Measurements from ENCODE around the gene EMC1.
"Not testable (repeated sequence)": the region's sequence is repeated elsewhere in the genome, so short reads cannot be mapped to it uniquely, and the experiment has no call there.

EMC1 gene

DNA sequence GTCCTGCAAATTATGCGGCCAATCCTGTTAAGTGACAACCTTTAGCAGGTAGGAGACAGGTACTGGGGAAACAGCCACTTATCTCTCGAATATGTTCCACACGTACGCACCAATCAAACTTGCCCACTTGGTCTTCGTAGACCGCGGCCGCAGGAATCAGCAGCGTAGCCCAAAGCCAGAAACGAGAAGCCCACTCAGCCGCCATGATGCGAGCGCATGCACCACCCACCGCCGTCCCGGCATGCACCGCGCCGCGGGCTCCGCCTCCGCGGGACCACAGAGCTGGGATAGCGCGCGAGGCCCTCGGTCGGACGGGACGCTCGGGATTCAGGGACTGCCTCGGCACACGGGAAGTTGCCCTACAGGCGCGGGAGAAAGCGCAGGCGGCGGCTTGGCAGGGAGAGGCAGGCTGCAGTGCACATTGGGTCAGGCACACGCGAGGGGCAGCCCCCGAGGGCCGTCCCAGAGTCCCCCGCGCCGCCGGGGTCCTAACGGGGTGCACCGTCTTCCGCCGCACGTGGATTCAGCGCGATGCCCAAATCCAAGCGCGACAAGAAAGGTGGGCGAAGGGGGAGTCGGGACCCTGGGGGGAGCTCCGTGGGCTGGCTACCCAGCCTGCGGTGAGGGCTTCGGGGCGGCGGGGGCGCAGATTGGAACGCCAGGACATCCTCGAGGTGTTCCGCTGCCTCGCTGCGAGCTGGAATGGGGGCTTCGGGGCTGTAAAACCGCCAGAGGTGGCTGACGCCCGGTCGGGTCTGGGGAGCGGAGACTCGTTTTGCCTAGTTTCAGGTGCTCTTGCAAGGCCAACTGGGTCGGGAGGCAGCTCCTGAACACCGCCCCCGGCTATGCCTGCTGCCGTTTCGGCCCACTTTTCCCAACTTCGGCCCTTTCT, at the start of gene EMC1, which contains the start of gene MRTO4:
TSS of gene EMC1 (minus strand) at position 220 of the 892 bp plus-strand sequence. CDS start at position 205, 15 bp downstream.
TSS of gene MRTO4 (plus strand) at position 501 of the 892 bp plus-strand sequence. CDS start at position 532, 31 bp downstream.
- in situ Hi-C loops (cut with HindIII; ENCODE audit: low sequenced_read_pairs): no loop called here

DNA sequence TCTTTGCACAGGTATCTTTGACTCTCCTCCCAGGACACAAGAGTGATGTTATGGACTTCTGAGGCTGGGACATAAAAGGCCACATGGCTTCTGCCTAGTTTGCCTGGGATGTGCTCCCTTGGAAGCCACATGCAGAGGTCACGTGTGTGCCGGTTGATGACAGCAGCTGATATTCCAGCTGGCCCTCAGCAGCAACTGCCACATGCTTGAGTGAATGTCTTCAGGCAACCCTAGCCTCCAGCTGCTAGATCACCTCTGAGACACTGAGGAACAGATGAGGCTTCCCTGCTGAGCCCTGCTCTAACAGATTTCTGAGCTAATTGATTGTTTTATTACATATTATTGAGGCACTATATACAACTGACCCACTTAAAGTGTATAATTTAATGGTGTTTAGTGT, 48.9 kb upstream of the EMC1 start:
- in situ Hi-C loops (cut with HindIII; ENCODE audit: low sequenced_read_pairs): no loop called here

DNA sequence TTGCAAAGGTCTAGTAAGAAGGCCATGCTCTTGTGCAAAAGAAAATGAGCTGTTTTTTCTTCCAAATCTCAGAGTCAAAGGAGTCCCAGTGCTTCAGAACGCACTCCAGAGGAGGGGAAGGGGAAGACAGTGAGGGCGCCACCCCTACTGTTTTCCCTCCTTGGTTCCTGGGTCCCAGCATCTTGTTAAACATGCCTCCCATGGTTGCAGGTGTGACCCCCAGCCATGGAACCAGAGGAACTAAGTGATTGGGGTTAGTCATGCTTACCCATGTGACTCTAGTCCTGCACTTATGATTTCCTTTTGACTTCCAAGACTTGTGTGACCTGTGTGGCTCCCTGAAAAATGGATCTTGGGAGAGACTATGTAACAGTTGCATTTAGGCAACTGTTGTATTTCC, 43.3 kb upstream of the EMC1 start:
- in situ Hi-C loops (cut with HindIII; ENCODE audit: low sequenced_read_pairs): no loop called here

DNA sequence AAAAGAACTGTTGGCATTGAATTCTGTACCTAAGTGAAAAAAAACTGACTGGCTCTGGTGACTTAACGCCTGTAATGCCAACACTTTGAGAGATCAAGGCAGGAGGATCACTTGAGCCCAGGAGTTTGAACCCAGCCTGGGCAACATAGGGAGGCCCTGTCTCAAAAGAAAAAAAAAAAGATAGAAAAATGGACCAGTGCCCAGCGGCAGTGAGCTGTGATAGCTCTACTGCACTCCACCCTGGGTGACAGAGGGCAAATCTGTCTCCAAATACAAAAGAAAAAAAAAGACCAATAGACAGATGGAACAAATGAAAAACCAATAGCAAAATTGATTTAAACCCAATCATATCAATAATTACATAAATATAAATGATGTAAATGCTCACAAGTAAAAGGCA, 37.9 kb upstream of the EMC1 start:
- in situ Hi-C loops (cut with HindIII; ENCODE audit: low sequenced_read_pairs): no loop called here

DNA sequence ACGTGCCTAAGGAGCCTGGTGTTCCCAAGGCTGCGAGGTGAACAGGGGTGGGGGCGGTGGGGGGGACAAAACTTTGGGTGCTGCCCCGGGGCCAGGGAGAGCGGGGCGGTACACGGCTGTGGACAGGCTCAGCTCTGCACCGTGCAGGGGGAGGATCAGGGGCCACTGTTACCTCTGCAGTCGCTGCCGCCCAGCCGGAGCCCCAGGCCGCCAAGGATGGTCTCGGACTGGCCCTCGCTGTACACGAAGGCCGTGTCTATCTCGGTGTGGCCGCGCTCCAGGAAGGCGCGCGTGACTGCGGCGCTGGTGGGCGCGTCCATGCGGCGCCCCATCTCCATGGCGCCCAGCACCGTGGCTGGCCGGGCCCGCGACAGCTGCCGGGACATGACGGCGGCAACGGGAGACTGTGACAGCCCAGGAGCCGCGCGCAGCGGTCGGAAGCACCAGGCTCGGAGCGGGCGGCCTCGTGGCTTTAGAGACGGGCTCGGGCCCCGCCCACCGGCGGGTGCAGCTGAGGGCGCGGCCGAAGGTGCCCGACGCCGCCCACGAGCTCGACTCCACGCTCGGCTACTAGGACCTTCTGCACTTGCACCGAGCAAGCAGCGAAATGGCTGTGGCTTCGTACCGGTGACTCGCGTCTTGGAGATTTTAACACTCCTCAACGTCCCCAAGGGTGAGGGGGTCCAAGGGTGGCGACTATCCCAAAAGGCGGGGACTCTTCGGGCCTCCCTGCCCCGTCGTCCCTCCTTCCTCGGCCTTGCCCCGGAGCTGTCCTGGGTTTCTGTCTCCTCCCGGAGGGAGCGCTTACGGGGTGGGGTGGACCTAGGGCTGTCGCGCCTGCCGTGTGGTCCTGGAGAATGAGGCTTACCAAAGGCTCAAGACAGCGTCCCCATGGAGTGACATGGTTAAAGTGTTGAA, 37.3 kb upstream of the EMC1 start, which contains the start of gene AKR7A3:
TSS of gene AKR7A3 (minus strand) at position 447 of the 918 bp plus-strand sequence. CDS start at position 386, 61 bp downstream.
- in situ Hi-C loops (cut with HindIII; ENCODE audit: low sequenced_read_pairs): not testable (repeated sequence)

DNA sequence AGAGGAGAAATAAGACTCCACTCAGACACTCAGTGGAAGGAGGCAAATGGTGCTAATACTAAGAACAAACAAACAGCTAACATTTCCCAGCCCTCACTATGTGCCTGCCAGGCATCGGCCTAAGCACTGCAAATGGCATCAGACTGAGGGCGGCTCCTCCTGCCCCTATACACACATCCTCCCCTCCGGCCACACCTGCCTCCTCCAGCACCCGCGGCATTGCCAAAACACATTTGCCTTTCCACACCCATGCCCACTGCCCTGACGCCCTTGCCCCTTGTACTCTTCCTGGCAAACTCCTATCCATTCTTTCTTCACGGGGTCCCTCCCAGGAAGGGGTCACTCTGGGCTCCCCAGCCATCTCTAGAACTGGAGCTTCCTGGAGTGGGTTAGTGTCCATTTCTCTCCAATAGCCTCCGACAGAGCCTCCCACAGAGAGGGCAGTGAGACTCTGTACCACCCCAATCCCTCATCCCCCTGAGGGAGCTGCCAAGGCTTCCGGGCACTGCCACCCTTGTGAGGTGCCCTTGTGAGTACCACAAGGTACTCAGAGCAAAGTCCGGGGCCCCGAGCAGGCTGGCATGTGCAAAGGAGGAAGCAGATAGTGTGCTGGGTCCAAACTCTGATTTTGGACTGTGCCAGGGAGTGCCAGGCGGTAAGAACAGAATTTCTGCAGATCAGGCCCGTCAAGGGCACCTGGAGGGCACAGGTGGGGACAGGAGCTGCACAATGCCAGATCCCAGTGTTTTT, 36.3 kb upstream of the EMC1 start:
- in situ Hi-C loops (cut with HindIII; ENCODE audit: low sequenced_read_pairs): no loop called here

DNA sequence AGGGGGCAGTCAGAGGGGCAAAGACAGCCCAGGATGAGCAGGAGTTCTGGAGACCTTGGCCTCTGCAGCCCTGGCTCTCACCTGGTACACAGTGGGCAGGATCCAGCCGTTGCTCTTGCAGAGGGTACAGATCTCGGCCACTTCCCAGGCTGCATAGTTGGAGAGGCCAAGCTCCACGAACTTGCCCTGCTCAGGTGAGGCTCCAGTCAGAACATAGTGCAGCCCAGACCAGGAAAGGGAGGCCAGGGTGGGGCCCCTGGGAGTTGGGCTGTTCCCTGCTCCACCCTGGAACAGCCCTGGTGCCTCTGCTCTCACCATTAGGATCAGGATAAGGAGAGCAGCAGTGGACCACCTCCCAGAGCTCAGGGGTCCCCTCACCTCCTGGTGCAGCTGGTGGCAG, 34.5 kb upstream of the EMC1 start:
- in situ Hi-C loops (cut with HindIII; ENCODE audit: low sequenced_read_pairs): not testable (repeated sequence)

DNA sequence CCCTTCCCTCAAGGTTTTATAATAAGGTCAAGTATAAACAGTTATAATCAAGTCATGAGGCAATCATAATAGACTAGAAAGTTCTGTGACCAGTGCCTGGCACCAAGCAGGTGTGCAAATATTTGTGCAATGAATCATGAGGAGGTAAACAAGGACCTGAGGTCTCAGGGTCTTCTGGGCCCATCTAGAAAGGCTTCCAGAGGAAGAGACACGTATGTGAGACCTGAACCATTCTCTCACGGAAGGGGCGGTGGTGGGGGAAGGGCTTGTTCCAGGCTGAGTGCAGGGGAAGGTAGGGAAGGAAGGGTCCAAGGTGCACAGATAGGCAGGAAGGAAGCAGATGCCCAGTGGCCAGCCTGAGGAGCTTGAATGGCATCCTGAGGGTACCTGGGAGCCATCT, 34.0 kb upstream of the EMC1 start:
- in situ Hi-C loops (cut with HindIII; ENCODE audit: low sequenced_read_pairs): not testable (repeated sequence)

DNA sequence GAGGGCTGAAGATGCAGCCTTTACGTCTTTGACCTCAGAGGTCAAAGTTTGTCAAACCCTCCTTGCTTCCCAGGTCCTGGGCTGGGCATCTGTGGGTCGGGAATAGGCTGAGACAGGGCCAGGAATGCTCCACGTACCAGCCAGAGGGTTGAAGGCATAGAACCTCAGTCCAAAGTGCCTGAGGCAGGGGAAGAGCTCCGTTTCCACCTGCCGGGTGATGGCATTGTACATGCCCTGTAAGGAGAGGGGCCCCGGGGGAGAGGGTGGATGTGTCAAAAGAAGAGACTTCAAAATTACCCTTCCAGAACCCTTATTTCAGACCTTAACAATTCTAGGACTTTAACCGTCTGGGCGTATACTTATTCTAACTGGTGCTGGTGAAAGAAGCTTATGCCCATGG, 33.6 kb upstream of the EMC1 start:
- in situ Hi-C loops (cut with HindIII; ENCODE audit: low sequenced_read_pairs): no loop called here

DNA sequence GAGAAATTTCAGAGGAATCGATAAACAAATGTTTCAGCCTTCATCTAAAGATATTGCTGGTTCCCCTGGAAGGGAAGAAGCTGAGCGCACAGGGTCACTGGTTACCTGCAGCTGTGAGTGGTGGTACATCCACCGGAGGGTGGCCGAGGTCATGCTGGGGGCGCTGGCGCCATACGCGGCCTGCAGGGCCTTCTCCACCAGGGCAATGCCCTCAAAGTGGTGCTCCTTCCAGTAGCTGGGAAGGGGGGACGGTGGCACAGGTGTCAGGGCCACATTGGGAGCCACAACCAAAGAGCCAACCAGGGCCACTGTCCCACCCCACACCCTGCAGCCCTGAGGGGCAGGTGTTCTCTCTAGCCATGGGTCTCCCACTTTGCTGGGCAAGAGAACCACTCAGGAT, 32.6 kb upstream of the EMC1 start:
- in situ Hi-C loops (cut with HindIII; ENCODE audit: low sequenced_read_pairs): no loop called here

DNA sequence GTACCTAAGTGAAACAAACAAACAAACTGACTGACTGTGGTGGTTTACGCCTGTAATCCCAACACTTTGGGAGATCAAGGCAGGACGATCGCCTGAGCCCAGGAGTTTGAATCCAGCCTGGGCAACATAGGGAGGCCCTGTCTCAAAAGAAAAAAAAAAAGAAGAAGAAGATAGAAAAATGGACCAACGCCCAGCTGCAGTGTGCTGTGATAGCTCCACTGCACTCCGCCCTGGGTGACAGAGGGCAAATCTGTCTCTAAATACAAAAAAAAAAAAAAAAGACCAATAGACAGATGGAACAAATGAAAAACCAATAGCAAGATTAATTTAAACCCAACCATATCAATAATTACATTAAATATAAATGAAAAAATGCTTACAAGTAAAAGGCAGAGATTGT, 23.3 kb upstream of the EMC1 start:
- in situ Hi-C loops (cut with HindIII; ENCODE audit: low sequenced_read_pairs): loop anchor here (10.0 kb wide), 1 partner anchor 70 kb away; no protein-coding TSS in a partner anchor

DNA sequence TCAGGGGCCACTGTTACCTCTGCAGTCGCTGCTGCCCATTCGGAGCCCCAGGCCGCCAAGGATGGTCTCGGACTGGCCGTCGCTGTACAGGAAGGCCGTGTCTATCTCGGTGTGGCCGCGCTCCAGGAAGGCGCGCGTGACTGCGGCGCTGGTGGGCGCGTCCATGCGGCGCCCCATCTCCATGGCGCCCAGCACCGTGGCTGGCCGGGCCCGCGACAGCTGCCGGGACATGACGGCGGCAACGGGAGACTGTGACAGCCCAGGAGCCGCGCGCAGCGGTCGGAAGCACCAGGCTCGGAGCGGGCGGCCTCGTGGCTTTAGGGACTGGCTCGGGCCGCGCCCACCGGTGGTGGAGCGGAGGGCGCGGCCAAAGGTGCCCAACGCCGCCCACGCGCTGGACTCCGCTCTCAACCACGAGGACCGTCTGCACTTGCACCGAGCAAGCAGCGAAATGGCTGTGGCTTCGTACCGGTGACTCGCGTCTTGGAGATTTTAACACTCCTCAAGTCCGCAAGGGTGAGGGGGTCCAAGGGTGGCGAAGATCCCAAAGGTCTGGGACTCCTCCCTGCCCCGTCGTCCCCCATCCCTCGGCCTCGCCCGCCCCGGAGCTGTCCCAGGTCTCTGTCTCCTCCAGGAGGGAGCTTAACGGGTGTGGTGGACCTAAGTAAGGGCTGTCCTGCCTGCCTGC, 22.7 kb upstream of the EMC1 start:
- in situ Hi-C loops (cut with HindIII; ENCODE audit: low sequenced_read_pairs): loop anchor here (10.0 kb wide), 1 partner anchor 71 kb away; no protein-coding TSS in a partner anchor

DNA sequence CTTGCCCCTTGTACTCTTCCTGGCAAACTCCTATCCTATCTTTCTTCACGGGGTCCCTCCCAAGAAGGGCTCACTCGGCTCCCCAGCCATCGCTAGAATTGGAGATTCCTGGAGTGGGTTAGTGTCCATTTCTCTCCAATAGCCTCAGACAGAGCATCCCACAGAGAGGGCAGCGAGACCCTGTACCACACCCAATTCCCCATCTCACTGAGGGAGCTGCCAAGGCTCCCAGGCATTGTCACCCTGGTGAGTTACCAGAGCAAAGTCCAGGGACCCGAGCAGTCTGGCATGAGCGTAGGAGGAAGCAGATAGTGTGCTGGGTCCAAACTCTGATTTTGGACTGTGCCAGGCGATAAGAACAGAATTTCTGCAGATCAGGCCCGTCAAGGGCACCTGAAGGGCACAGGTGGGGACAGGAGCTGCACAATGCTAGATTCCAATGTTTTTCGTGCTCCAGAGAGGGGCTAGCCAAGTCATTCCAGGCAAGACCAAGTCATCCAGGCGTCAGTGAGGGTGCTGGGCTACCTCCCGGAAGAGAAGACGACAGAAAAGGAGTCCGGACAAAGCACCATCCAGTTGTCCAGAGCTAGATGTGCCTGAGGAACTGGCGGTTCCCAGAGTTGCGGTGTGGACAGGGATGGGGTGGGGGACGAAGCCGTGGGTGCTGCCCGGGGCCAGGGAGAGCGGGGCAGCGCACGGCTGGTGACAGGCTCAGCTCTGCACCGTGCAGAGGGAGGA, 22.0 kb upstream of the EMC1 start:
- in situ Hi-C loops (cut with HindIII; ENCODE audit: low sequenced_read_pairs): loop anchor here (10.0 kb wide), 1 partner anchor 72 kb away; no protein-coding TSS in a partner anchor

DNA sequence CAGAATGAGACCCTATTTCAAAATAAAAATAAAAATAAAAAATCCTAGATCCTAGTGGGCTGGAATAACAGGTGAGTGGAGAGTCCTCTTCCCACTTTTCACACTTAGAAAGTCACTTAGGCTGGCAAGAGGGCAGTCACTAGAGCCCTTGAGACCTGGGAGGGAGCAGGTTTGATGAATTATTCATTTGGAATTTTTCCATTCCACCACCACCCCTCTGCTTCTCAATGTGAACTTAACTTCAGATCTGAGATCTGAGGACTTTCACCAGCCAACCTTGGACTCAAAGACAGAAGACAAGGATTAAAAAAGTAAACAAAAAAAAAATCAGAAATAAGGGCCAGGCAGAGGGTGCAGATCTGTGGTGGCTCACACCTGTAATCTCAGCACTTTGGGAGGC, 20.7 kb upstream of the EMC1 start:
- in situ Hi-C loops (cut with HindIII; ENCODE audit: low sequenced_read_pairs): loop anchor here (10.0 kb wide), 1 partner anchor 73 kb away; no protein-coding TSS in a partner anchor

DNA sequence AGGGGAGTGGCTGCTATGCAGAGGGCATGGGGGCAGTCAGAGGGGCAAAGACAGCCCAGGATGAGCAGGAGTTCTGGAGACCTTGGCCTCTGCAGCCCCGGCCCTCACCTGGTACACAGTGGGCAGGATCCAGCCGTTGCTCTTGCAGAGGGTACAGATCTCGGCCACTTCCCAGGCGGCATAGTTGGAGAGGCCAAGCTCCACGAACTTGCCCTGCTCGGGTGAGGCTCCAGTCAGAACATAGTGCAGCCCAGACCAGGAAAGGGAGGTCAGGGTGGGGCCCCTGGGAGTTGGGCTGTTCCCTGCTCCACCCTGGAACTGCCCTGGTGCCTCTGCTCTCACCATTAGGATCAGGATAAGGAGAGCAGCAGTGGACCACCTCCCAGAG, 19.0 kb upstream of the EMC1 start:
- in situ Hi-C loops (cut with HindIII; ENCODE audit: low sequenced_read_pairs): loop anchor here (10.0 kb wide), 1 partner anchor 74 kb away; no protein-coding TSS in a partner anchor

DNA sequence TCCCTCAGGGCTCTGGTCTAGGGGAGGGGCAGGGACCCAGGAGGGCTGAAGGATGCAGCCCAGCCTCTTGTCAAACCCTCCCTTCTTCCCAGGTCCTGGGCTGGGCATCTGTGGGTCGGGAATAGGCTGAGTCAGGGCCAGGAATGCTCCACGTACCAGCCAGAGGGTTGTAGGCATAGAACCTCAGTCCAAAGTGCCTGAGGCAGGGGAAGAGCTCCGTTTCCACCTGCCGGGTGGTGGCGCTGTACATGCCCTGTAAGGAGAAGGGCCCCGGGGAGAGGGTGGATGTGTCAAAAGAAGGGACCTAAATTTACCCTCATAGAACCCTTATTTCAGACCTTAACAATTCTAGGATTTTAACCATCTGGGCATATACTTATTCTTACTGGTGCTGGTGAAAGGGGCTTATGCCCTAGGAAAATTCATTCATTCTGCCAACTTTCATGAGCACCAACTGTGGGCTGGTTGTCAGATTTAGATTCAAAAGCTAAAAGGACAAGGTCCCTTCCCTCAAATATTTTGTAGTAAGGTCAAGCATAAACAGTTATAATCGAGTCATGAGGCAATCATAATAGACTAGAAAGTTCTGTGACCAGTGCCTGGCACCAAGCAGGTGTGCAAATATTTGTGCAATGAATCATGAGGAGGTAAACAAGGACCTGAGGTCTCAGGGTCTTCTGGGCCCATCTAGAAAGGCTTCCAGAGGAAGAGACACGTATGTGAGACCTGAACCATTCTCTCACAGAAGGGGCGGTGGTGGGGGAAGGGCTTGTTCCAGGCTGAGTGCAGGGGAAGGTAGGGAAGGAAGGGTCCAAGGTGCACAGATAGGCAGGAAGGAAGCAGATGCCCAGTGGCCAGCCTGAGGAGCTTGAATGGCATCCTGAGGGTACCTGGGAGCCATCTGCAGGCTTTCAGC, 18.4 kb upstream of the EMC1 start:
- in situ Hi-C loops (cut with HindIII; ENCODE audit: low sequenced_read_pairs): loop anchor here (10.0 kb wide), 1 partner anchor 75 kb away; no protein-coding TSS in a partner anchor

DNA sequence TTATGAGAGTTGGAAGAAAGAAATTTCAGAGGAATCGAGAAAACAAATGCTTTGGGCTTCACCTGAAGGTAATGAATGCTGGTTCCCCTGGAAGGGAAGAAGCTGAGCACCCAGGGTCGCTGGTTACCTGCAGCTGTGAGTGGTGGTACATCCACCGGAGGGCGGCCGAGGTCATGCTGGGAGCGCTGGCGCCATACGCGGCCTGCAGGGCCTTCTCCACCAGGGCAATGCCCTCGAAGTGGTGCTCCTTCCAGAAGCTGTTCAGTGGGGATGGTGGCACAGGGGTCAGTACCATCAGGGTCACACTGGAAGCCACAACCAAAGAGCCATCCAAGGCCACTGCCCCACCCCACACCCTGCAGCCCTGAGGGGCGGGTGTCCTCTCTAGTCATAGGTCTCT, 17.1 kb upstream of the EMC1 start:
- in situ Hi-C loops (cut with HindIII; ENCODE audit: low sequenced_read_pairs): no loop called here

DNA sequence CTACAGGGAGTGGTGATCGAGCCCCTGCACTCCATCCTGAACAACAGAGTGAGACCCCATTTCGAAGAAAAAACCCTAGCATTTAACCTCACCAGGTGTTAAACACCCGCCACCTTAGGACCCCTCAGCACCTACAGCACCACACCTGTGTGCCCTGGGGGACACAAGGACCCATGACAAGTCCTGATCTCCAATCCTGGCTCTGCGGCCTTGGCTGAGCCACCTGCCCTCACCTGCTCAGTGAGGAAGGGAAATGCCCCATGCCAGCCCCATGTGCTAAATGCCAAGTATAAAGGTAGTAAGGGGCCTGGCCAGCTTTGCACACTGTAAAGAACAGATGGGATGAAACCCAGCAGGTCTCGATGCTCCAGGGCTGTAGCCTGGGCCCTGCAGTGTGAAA, 11.4 kb upstream of the EMC1 start:
- in situ Hi-C loops (cut with HindIII; ENCODE audit: low sequenced_read_pairs): no loop called here

All from endothelial cell of hepatic sinusoid (primary cell).